OCI-M2 (cell line): ENCODE measurements around the gene CDH4.

Experiments
- DNase-seq: peaks from one replicate; lab custom pipeline; 2025; ENCODE audit not compliant: unreplicated experiment; lab: John Stamatoyannopoulos, UW

The CDH4 gene

DNA sequence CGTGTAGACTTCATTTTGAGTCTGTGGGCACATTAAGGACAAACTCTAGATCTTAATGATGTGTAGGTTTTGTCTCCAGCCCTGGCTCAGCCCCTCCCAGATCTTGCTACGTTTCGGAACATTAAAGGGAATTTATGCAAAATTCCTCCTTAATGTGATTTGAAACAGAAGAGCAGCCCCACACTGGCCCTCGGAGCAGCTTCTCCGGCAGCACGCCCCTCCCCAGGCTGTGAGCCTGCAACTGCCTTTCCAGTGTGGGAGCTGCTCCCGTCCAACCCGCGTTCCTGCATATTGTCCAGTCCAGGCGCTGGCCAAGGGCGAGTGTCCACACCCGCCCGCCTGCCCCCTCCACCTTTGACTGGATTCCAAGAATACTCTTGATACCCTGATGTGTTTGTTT lies 556.4 kb downstream of the CDH4 start:
- DNase-seq: no peak

GRCh38 chr20:61809006-61809770 lies 557.1 kb downstream of the CDH4 start:
- DNase-seq: no peak

DNA sequence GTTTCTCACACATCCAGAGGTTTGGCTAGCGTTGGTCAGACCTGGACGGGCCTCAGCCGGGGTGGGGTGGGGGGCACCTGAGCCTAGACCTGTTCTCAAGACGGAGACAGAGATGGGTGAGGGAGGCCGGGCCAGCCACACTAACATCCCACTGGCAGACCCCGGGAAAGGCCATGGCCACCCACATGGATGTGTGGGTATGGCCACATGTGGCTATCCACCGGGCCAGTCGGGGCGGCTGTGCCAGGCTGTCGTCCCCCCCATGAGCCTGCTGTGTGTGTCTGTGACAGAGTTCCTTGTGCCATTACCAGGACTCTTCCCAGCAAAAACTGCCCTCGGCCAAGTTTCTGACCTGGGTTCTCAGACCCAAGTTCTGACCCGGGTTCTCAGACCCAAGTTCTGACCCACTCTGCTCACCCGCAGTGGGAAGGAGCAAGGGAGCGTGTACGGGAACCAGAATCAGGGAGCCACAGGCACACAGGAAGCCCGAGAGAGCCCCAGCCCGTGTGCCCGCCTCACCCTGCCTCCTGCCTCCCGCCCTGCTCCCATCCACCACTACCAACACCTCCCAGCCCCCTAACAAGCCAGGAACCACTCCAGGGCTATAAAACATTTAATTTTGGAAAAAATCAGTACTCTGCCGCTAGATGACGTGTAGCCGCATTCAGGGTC lies 558.1 kb downstream of the CDH4 start:
- DNase-seq: no peak

DNA sequence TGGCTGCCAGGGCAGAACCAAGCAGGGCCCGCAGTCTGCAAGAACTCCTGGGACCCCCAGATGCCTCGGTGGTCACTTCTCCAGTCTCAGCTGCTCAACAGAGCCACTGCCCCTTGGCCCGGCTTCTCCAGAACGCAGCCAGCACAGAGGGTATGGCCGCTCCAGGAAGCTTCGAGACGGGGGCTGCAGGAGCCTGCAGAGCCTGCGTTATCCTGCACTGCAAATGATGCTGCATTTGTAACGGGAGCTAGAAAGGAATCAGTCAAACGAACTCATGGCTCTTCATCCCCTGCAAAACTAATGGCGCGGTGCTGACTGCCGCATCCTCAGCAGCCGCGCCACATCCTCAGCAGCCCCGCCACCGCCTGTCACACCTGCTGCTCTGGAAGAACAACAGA lies 558.7 kb downstream of the CDH4 start:
- no peak for DNase-seq

GRCh38 chr20:61811166-61811565 lies 559.1 kb downstream of the CDH4 start:
- DNase-seq: no peak

- DNase-seq: no peak
These were observed 560.2 kb downstream of the CDH4 start for GRCh38 chr20:61812121-61812844.

- DNase-seq: no peak
These were observed 560.9 kb downstream of the CDH4 start for GRCh38 chr20:61812845-61813485.

DNA sequence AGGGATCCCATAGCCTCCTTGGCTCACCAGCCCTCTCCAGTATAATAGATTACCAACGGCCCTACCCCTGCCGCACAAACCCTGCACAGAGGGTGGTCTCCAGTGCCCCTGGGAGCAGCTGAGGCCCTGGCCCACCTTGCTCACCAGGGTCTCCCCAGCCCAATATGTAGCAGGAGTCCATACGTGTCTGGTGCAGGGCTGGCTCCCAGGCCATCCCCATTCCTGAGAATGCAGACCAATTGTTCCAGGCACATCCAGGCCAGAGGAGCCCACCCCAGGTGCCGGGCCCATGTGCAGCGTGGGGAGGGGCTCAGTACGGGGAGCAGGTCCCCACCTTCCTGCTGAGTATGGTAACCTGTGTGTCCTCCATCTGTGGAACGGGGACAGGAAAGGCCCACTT lies 561.7 kb downstream of the CDH4 start:
- no peak for DNase-seq

DNA sequence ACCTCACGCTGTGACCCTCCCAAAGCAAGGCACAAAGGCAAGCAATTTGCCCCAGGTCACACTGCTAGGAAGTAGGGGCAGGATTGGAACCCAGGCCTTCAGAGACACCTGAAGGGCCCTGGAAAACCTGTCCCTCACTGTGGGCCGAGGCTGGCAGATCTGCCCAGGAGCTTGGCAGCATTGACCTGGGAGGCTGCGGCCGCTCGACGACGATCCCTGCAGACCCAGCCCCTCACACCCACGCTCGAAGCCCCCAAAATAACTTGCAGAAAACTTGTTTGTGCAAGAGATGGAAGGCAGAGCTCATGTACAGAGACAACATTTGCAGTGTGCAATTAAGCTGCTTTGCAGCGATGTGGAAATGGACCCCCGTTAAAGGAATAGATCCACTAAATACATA lies 562.2 kb downstream of the CDH4 start:
- DNase-seq: no peak

DNA sequence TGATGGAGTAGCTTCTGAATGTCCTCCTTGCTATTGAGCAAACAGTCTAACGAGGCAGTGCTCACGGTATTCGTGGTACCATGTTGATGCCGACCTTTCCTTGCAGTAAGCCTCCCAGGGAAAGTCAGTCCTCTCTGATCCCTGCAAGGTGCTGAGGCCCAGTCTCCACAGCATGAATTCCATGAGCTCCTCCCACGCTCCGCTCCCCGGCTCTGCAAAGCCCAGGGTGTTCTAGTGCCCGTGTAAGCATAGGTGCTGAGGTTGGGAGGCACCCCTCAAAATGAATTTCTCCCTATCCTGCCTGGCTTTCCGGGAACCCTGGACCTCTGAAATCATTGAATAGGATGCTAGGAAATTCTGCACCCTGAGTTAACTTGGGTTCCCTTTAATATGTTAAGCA lies 562.7 kb downstream of the CDH4 start:
- no peak for DNase-seq

- DNase-seq: no peak
These were observed 563.1 kb downstream of the CDH4 start for GRCh38 chr20:61815176-61815575.

DNA sequence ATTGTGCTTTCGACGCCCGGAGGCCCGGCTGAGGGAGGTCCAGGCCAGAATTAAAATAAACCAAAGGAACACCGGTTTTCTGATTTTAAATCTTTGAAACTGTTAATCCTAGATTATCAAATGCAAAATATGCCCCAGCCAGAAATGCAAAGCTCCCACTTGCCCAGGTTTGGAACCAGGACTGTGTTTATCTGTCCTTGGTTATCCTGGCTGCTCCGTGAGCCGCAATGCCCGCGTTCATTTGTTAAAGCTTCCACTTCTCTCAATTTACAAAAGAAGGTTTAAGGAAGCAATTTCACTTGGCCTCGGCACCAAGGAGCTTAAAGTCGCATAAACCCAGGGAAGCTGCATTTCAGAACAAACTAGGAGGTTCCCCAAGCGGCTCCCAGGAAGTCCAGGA lies 563.6 kb downstream of the CDH4 start:
- no peak for DNase-seq

GRCh38 chr20:61816606-61817460 lies 564.8 kb downstream of the CDH4 start:
- no peak for DNase-seq

DNA sequence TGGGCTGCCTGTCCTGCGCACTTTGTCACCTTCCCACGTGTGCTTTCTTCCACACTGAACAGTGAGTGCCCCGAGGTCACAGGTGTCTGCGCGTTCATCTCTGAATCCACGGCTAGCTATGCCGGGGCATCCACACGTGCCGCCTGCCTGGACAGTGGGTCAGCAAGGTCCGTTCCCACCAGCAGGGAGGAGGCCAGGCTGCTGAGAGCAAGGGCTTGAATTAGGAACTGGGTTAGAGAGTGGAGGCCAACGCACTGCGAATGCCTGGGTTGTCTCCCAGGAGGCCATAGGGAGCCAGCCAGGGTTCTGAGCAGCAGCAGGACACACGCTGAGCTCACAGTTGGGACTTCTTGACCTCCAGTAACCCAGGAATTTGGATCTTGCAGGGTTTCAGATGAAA lies 565.5 kb downstream of the CDH4 start:
- no peak for DNase-seq

- DNase-seq: no peak
These were observed 566.9 kb downstream of the CDH4 start for GRCh38 chr20:61818746-61819573.

DNA sequence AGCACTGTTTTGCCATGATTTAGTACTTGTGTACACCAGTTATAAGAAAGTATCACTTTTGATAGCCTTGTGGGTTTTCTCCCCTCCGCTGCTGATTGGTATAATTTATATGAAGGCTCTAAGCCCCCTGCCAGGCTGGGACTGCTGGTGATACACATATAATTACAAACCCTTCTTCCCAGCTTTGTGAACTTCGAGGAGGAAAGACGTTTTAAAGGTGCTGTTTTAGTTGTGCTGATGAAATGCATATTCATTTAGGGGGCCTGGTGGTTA lies 567.4 kb downstream of the CDH4 start:
- no peak for DNase-seq

GRCh38 chr20:61819921-61820825 lies 568.1 kb downstream of the CDH4 start:
- DNase-seq: no peak

DNA sequence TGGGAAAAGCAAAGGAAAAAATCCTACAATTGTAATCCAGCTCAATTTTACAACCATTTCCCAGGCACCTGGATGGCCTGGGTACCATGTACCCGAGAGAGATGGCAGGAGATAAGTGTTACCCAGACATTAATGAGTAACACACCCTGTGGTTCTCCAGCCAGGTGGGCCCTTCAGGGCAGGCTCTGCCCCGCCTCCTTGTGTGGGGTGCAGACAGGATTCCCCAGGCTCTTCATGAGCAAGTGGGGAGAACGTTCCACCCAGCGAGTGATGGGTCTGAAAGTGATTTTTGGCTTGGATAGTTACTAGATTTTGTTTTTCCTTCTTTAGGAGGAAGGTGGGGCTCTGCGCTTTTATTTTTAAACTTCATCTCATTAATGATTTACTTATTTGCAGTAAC lies 569.7 kb downstream of the CDH4 start:
- no peak for DNase-seq

GRCh38 chr20:61822396-61822795 lies 570.3 kb downstream of the CDH4 start:
- DNase-seq: no peak
